IMR-90 (cell line): ENCODE results near the gene TBCD. TPM values are rescaled to one million over a fixed set of nuclear protein-coding genes. Genes with fewer than 3 reads are reported as not detected.

Source experiments
- ATAC-seq: fragments of 200-7000 bp; cut with Tn5 transposase; 2 replicates; pipeline ENCODE4 v1.9.1; 2020; ENCODE audit warnings: low read depth, mild to moderate bottlenecking, moderate library complexity
- BruUV-seq: library from RNA; stranded (reverse); fragments of 400-500 nt; replicated peaks from 2 replicates; lab custom pipeline; 2021; lab: Mats Ljungman, UMichigan
- CTCF ChIA-PET: fragments of 300-600 bp; formaldehyde crosslinking; extraction: SDS; loops from one replicate; lab custom pipeline; 2021; ENCODE audit warnings: antibody characterized with exemption; lab: Yijun Ruan, JAX
- POLR2A ChIA-PET: fragments of 300-600 bp; sonication (Branson Sonifier 250); formaldehyde crosslinking; loops from one replicate; lab custom pipeline; 2022; ENCODE audit warnings: antibody characterized with exemption; ENCODE audit not compliant: unreplicated experiment; lab: Charles Lee
- DNase-seq: peaks from one replicate; pipeline ENCODE4 v3.0.0; 2013
- H2AFZ ChIP-seq: replicated peaks from 2 replicates; pipeline ENCODE3; 2013; ENCODE audit warnings: low read length, mild to moderate bottlenecking; ENCODE audit not compliant: poor library complexity
- H2AK5ac ChIP-seq: 2 replicates; pipeline ENCODE4 v1.6.1; 2013; ENCODE audit warnings: low read depth, low read length, inconsistent platforms
- H2AK9ac ChIP-seq: replicated peaks from 2 replicates; pipeline ENCODE3; 2013; ENCODE audit warnings: mild to moderate bottlenecking, low read depth, low read length, moderate library complexity; ENCODE audit not compliant: poor library complexity
- H2BK120ac ChIP-seq: 2 replicates; pipeline ENCODE4 v1.6.1; 2013; ENCODE audit warnings: low read depth, low read length, inconsistent platforms
- H2BK15ac ChIP-seq: 3 replicates; pipeline ENCODE4 v1.6.1; 2013; ENCODE audit warnings: low read depth, low read length, inconsistent platforms
- H2BK20ac ChIP-seq: 2 replicates; pipeline ENCODE4 v1.6.1; 2013; ENCODE audit warnings: low read depth, mild to moderate bottlenecking, inconsistent platforms, low read length, moderate library complexity
- H2BK5ac ChIP-seq: 2 replicates; pipeline ENCODE4 v1.6.1; 2013; ENCODE audit warnings: mild to moderate bottlenecking, low read depth, low read length, inconsistent platforms; ENCODE audit not compliant: poor library complexity, severe bottlenecking
- H3K14ac ChIP-seq: replicated peaks from 2 replicates; pipeline ENCODE4 v1.6.1; 2013; ENCODE audit warnings: low read depth, low read length, inconsistent platforms
- H3K18ac ChIP-seq: 2 replicates; pipeline ENCODE4 v1.6.1; 2013; ENCODE audit warnings: low read depth, low read length, control low read depth
- H3K23ac ChIP-seq: 2 replicates; pipeline ENCODE4 v1.6.1; 2013; ENCODE audit warnings: low read depth, low read length, inconsistent platforms
- H3K27ac ChIP-seq: 2 replicates; pipeline ENCODE4 v1.5.1; 2013; ENCODE audit warnings: mild to moderate bottlenecking, control low read depth, low read length; ENCODE audit not compliant: insufficient read depth
- H3K27me3 ChIP-seq: 2 replicates; pipeline ENCODE4 v1.6.1; 2013; ENCODE audit warnings: low read length; ENCODE audit not compliant: control insufficient read depth, insufficient read depth
- H3K36me3 ChIP-seq: 2 replicates; pipeline ENCODE4 v1.6.1; 2013; ENCODE audit warnings: low read length, mixed read lengths; ENCODE audit not compliant: control insufficient read depth, insufficient read depth
- H3K4ac ChIP-seq: 2 replicates; pipeline ENCODE4 v1.6.1; 2013; ENCODE audit warnings: low read depth, low read length, inconsistent platforms
- H3K4me1 ChIP-seq: 2 replicates; pipeline ENCODE4 v1.6.1; 2013; ENCODE audit warnings: low read length, mixed read lengths; ENCODE audit not compliant: control insufficient read depth, insufficient read depth
- H3K4me2 ChIP-seq: 2 replicates; pipeline ENCODE4 v1.6.1; 2013; ENCODE audit warnings: low read depth, mild to moderate bottlenecking, control low read depth, low read length, moderate library complexity
- H3K4me3 ChIP-seq: 2 replicates; pipeline ENCODE4 v1.5.1; 2013; ENCODE audit warnings: low read depth, mild to moderate bottlenecking, control low read depth, low read length, moderate library complexity; ENCODE audit not compliant: insufficient read depth
- H3K56ac ChIP-seq: 2 replicates; pipeline ENCODE4 v1.6.1; 2013; ENCODE audit warnings: low read length, inconsistent platforms; ENCODE audit not compliant: insufficient read depth; ENCODE audit errors: extremely low read depth
- H3K79me1 ChIP-seq, 2 experiments: 2 replicates each; pipeline ENCODE4 v1.6.1; 2013; ENCODE audit warnings: low read length in 2 of 2, inconsistent platforms in 1 of 2, low read depth in 1 of 2
- H3K9ac ChIP-seq: 2 replicates; pipeline ENCODE4 v1.6.1; 2013; ENCODE audit warnings: low read depth, low read length, control low read depth
- H3K9me1 ChIP-seq: 2 replicates; pipeline ENCODE4 v1.6.1; 2013; ENCODE audit warnings: low read length, inconsistent platforms; ENCODE audit not compliant: insufficient read depth
- H3K9me3 ChIP-seq: 2 replicates; pipeline ENCODE4 v1.6.1; 2013; ENCODE audit warnings: low read length; ENCODE audit not compliant: control insufficient read depth, insufficient read depth
- H4K20me1 ChIP-seq: 2 replicates; pipeline ENCODE4 v1.6.1; 2013; ENCODE audit warnings: low read length, inconsistent platforms; ENCODE audit not compliant: insufficient read depth
- H4K5ac ChIP-seq: 2 replicates; pipeline ENCODE4 v1.6.1; 2013; ENCODE audit warnings: mild to moderate bottlenecking, low read depth, low read length, control low read depth
- H4K8ac ChIP-seq, 2 experiments: 2 replicates each; pipeline ENCODE4 v1.6.1; 2013; ENCODE audit warnings: low read depth in 2 of 2, low read length in 2 of 2, control low read depth in 1 of 2, inconsistent platforms in 1 of 2
- H4K91ac ChIP-seq: 2 replicates; pipeline ENCODE4 v1.6.1; 2013; ENCODE audit warnings: low read depth, low read length, inconsistent platforms; ENCODE audit not compliant: insufficient read depth
- BHLHE40 ChIP-seq: fragments of 150-350 bp; IDR thresholded peaks from 2 replicates; pipeline ENCODE4 v1.6.1; 2016; ENCODE audit warnings: mild to moderate bottlenecking, low read depth, low read length
- CEBPB ChIP-seq: IDR thresholded peaks from 2 replicates; pipeline ENCODE4 v1.6.1; 2012; ENCODE audit warnings: low read depth, low read length, improper control_type of control experiment
- CHD1 ChIP-seq: IDR thresholded peaks from 2 replicates; pipeline ENCODE4 v1.6.1; 2012; ENCODE audit warnings: low read depth, low read length, improper control_type of control experiment
- FOS ChIP-seq: fragments of 150-350 bp; IDR thresholded peaks from 2 replicates; pipeline ENCODE4 v1.6.1; 2016; ENCODE audit warnings: low read depth, low read length
- MAFK ChIP-seq: IDR thresholded peaks from 2 replicates; pipeline ENCODE4 v1.6.1; 2012; ENCODE audit warnings: low read depth, low read length, improper control_type of control experiment
- MAZ ChIP-seq: IDR thresholded peaks from 2 replicates; pipeline ENCODE4 v1.6.1; 2012; ENCODE audit warnings: low read depth, mild to moderate bottlenecking, low read length, improper control_type of control experiment, moderate library complexity, borderline replicate concordance
- MXI1 ChIP-seq: IDR thresholded peaks from 2 replicates; pipeline ENCODE4 v1.6.1; 2012; ENCODE audit warnings: low read depth, mild to moderate bottlenecking, low read length, moderate library complexity, borderline replicate concordance
- NFE2L2 ChIP-seq: fragments of 150-350 bp; IDR thresholded peaks from 2 replicates; pipeline ENCODE4 v1.6.1; 2016; ENCODE audit warnings: low read depth, mild to moderate bottlenecking, low read length
- POLR2A ChIP-seq: IDR thresholded peaks from 2 replicates; pipeline ENCODE4 v1.6.1; 2012; ENCODE audit warnings: mild to moderate bottlenecking, low read depth, low read length
- RAD21 ChIP-seq: IDR thresholded peaks from 2 replicates; pipeline ENCODE4 v1.6.1; 2012; ENCODE audit warnings: low read length, improper control_type of control experiment
- RCOR1 ChIP-seq: IDR thresholded peaks from 2 replicates; pipeline ENCODE4 v1.6.1; 2012; ENCODE audit warnings: mild to moderate bottlenecking, low read length, improper control_type of control experiment; ENCODE audit not compliant: insufficient replicate concordance
- RFX5 ChIP-seq: IDR thresholded peaks from 2 replicates; pipeline ENCODE4 v1.8.0; 2012; ENCODE audit warnings: low read depth, mild to moderate bottlenecking, low read length, moderate library complexity
- SMC3 ChIP-seq: fragments of 150-350 bp; IDR thresholded peaks from 2 replicates; pipeline ENCODE4 v1.6.1; 2016; ENCODE audit warnings: low read depth, mild to moderate bottlenecking, antibody characterized with exemption, low read length, moderate library complexity
- WGBS, 2 experiments: methylation state at CpG; one replicate each; pipeline versions ENCODE4 v1.1.5 to v1.1.7; 2013; ENCODE audit warnings: missing lambda C conversion rate in 2 of 2; ENCODE audit not compliant: insufficient read length in 1 of 2; ENCODE audit errors: extremely low coverage in 2 of 2; 5-methylcytosine and 5-hydroxymethylcytosine counted together
- dilution Hi-C: fragments of 300-500 bp; cut with HindIII; formaldehyde crosslinking; loops from one replicate; pipeline ENCODE4 v1.14.3; 2018; ENCODE audit warnings: low sequenced_read_pairs; ENCODE audit not compliant: unreplicated experiment
- in situ Hi-C: fragments of 300-500 bp; cut with MboI; formaldehyde crosslinking; loops from 3 replicates; pipeline ENCODE4 v1.14.3; 2019; ENCODE audit warnings: low sequenced_read_pairs, inconsistent platforms, mixed read lengths
- intact Hi-C: fragments of 100-400 bp; cut with micrococcal nuclease; formaldehyde crosslinking; loops from 2 replicates; pipeline ENCODE4 v1.10.0; 2022
- polyA plus RNA-seq, 3 experiments: library from polyadenylated mRNA; depleted of rRNA; stranded (reverse); fragments of >200 nt; gene quantifications; 2 replicates each; pipeline ENCODE4 v1.2.3, GENCODE V29; 2012; ENCODE audit warnings: low replicate concordance in 1 of 3
- total RNA-seq: library from RNA; depleted of rRNA; stranded (reverse); fragments of >200 nt; gene quantifications from 2 replicates; pipeline ENCODE4 v1.2.3, GENCODE V29; 2012
- TF ChIP-seq, protein P1 (sequence below): fragments of 150-350 bp; IDR thresholded peaks from 2 replicates; pipeline ENCODE4 v1.6.1; 2016; ENCODE audit warnings: low read depth, mild to moderate bottlenecking, low read length, moderate library complexity, borderline replicate concordance
- TF ChIP-seq, protein P2 (sequence below): fragments of 150-350 bp; IDR thresholded peaks from 2 replicates; pipeline ENCODE4 v1.6.1; 2017; ENCODE audit warnings: mild to moderate bottlenecking, antibody characterized with exemption, low read length, low read depth
- TF ChIP-seq, protein P3 (sequence below): conservative IDR thresholded peaks from 2 replicates; pipeline ENCODE4 v1.5.1; 2012; ENCODE audit warnings: mild to moderate bottlenecking, low read depth, low read length, improper control_type of control experiment

TBCD gene
- total and polyA plus RNA-seq, 2 of the 4 experiments (the other 2 are of a cell fraction), result 21.9 to 54.5 TPM

DNA sequence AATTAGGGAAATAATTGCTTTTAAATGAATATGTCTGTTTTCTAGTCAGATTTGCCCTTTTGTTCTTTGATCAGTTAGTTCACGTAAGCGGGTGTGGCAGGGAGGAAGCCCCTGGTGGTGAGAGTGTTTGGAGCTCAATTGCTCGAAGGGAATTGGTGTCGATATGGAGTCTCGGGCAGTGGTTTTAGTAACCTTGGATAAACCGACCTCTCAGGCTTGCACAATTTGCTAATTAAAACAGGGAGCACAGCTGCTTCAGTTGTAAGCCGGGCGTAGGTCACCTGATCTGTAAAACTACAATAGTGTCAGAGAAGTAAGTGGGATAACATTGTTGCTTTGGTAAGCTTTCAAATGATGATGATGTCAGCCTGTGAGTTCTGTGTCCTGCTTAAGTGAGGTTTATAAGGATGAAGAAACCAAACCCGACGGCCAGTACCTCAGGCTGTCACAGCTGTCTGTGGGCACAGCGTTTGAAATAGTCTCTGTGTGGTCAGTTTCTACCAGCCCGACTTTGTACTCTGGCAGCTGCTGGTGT is 85.0 kb downstream of the TBCD start:
- intact Hi-C loops (no loop called here), dilution Hi-C loops (no loop called here), in situ Hi-C loops (no loop called here)
- no peak overlapping the region for H2AFZ ChIP-seq
- peaks cover 3% of the 10 kb centered on the region; the same call in 1 of the 2 replicates for H3K9me1 ChIP-seq
- 0 out of 4 replicates have a peak, but pooled peaks cover 0 to 4% of the 10 kb centered on the region in 2 experiments for H3K79me1 ChIP-seq
- H3K56ac ChIP-seq, result no peak overlapping the region
- DNase-seq (no peak), ATAC-seq (no peak)
- WGBS, 2 experiments, result 84% methylated on average over 6 of the region's 12 CpGs; no CpG with 5 or more reads in 1 of the 2 experiments
- ChIA-PET CTCF (no interaction called here), POLR2A (no interaction called here)
- TF ChIP-seq CHD1, result no peak
- TF ChIP-seq, protein P1, sequence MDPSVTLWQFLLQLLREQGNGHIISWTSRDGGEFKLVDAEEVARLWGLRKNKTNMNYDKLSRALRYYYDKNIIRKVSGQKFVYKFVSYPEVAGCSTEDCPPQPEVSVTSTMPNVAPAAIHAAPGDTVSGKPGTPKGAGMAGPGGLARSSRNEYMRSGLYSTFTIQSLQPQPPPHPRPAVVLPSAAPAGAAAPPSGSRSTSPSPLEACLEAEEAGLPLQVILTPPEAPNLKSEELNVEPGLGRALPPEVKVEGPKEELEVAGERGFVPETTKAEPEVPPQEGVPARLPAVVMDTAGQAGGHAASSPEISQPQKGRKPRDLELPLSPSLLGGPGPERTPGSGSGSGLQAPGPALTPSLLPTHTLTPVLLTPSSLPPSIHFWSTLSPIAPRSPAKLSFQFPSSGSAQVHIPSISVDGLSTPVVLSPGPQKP, result no peak
- TF ChIP-seq, protein P2, sequence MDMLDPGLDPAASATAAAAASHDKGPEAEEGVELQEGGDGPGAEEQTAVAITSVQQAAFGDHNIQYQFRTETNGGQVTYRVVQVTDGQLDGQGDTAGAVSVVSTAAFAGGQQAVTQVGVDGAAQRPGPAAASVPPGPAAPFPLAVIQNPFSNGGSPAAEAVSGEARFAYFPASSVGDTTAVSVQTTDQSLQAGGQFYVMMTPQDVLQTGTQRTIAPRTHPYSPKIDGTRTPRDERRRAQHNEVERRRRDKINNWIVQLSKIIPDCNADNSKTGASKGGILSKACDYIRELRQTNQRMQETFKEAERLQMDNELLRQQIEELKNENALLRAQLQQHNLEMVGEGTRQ, result no peak
- TF ChIP-seq MAFK, result no peak
- TF ChIP-seq RAD21, result no peak
- TF ChIP-seq, protein P3, sequence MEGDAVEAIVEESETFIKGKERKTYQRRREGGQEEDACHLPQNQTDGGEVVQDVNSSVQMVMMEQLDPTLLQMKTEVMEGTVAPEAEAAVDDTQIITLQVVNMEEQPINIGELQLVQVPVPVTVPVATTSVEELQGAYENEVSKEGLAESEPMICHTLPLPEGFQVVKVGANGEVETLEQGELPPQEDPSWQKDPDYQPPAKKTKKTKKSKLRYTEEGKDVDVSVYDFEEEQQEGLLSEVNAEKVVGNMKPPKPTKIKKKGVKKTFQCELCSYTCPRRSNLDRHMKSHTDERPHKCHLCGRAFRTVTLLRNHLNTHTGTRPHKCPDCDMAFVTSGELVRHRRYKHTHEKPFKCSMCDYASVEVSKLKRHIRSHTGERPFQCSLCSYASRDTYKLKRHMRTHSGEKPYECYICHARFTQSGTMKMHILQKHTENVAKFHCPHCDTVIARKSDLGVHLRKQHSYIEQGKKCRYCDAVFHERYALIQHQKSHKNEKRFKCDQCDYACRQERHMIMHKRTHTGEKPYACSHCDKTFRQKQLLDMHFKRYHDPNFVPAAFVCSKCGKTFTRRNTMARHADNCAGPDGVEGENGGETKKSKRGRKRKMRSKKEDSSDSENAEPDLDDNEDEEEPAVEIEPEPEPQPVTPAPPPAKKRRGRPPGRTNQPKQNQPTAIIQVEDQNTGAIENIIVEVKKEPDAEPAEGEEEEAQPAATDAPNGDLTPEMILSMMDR, result no peak
- TF ChIP-seq RFX5, result no peak
- no peak for TF ChIP-seq MXI1
- no peak for TF ChIP-seq FOS
- TF ChIP-seq POLR2A, result no peak
- TF ChIP-seq MAZ, result no peak
- no peak for TF ChIP-seq CEBPB
- TF ChIP-seq SMC3, result no peak
- TF ChIP-seq NFE2L2, result no peak
- TF ChIP-seq BHLHE40, result no peak
- no peak for TF ChIP-seq RCOR1
- BruUV-seq, result no TSS peak
- H3K4me3 ChIP-seq, result no peak overlapping the region
- no peak overlapping the region for H2BK15ac ChIP-seq
- no peaks in the 10 kb centered on the region for H3K27me3 ChIP-seq
- H2AK5ac ChIP-seq, result no peak overlapping the region
- H3K4me1 ChIP-seq, result peaks cover 4% of the 10 kb centered on the region; the same call in 1 of the 2 replicates
- H3K27ac ChIP-seq, result no peak overlapping the region
- no peak overlapping the region for H3K14ac ChIP-seq
- H3K9ac ChIP-seq, result no peak overlapping the region
- H2BK5ac ChIP-seq, result no peak overlapping the region
- no peaks in the 10 kb centered on the region for H4K20me1 ChIP-seq
- no peak overlapping the region for H3K4ac ChIP-seq
- no peak overlapping the region for H4K5ac ChIP-seq
- H4K8ac ChIP-seq, result no peak overlapping the region
- no peak overlapping the region for H3K23ac ChIP-seq
- H2BK20ac ChIP-seq, result no peak overlapping the region
- no peaks in the 10 kb centered on the region for H3K9me3 ChIP-seq
- no peak overlapping the region for H3K18ac ChIP-seq
- no peak overlapping the region for H2BK120ac ChIP-seq
- no peak overlapping the region for H4K91ac ChIP-seq
- peaks cover 6% of the 10 kb centered on the region; the same call in 1 of the 2 replicates for H3K36me3 ChIP-seq
- no peak overlapping the region for H2AK9ac ChIP-seq
- no peak overlapping the region for H3K4me2 ChIP-seq
